Measurements from ENCODE around the gene ITIH5.

Gene ITIH5

GRCh38 chr10:7547206-7547605 is 119.6 kb downstream of the ITIH5 start:
- no peak for DNase-seq (ENCODE audit: low spot score)

GRCh38 chr10:7546385-7546967 is 120.3 kb downstream of the ITIH5 start:
- no peak for DNase-seq (ENCODE audit: low spot score)

GRCh38 chr10:7545792-7546191 is 121.0 kb downstream of the ITIH5 start:
- no peak for DNase-seq (ENCODE audit: low spot score)

GRCh38 chr10:7545261-7545660 is 121.5 kb downstream of the ITIH5 start:
- no peak for DNase-seq (ENCODE audit: low spot score)

- no peak for DNase-seq (ENCODE audit: low spot score)
These were observed 122.6 kb downstream of the ITIH5 start for GRCh38 chr10:7544203-7544602.

GRCh38 chr10:7542189-7542914 is 124.4 kb downstream of the ITIH5 start:
- no peak for DNase-seq (ENCODE audit: low spot score)

GRCh38 chr10:7541137-7542087 is 125.4 kb downstream of the ITIH5 start:
- DNase-seq (ENCODE audit: low spot score), result no peak

- no peak for DNase-seq (ENCODE audit: low spot score)
These were observed 127.7 kb downstream of the ITIH5 start for GRCh38 chr10:7538970-7539654.

GRCh38 chr10:7537126-7537525 is 129.6 kb downstream of the ITIH5 start:
- DNase-seq (ENCODE audit: low spot score), result no peak

GRCh38 chr10:7534480-7534852 is 132.3 kb downstream of the ITIH5 start:
- no peak for DNase-seq (ENCODE audit: low spot score)

GRCh38 chr10:7533657-7534479 is 132.9 kb downstream of the ITIH5 start:
- DNase-seq (ENCODE audit: low spot score), result no peak

GRCh38 chr10:7532723-7533498 is 133.9 kb downstream of the ITIH5 start:
- DNase-seq (ENCODE audit: low spot score), result no peak

GRCh38 chr10:7529638-7530037 is 137.1 kb downstream of the ITIH5 start:
- no peak for DNase-seq (ENCODE audit: low spot score)

- DNase-seq (ENCODE audit: low spot score), result no peak
These were observed 139.3 kb downstream of the ITIH5 start for GRCh38 chr10:7527468-7527867.

- DNase-seq (ENCODE audit: low spot score), result no peak
These were observed 140.8 kb downstream of the ITIH5 start for GRCh38 chr10:7526017-7526400.

GRCh38 chr10:7525314-7526016 is 141.3 kb downstream of the ITIH5 start:
- peak; percentile 58 for DNase-seq (ENCODE audit: low spot score)

GRCh38 chr10:7523656-7524055 is 143.1 kb downstream of the ITIH5 start:
- no peak for DNase-seq (ENCODE audit: low spot score)

- no peak for DNase-seq (ENCODE audit: low spot score)
These were observed 146.0 kb downstream of the ITIH5 start for GRCh38 chr10:7520507-7521485.

- DNase-seq (ENCODE audit: low spot score), result no peak
These were observed 147.4 kb downstream of the ITIH5 start for GRCh38 chr10:7519351-7519750.
